ENCODE measurements around the gene SPTB. TPM values are rescaled to one million over a fixed set of nuclear protein-coding genes. Genes with fewer than 3 reads are reported as not detected.
A peak's percentile ranks its signal among the peaks of the same experiment; 100 is the strongest.

The SPTB gene
- polyA plus RNA-seq, 3 donors from 2014 or later = 0.29 TPM; not detected in 2

DNA sequence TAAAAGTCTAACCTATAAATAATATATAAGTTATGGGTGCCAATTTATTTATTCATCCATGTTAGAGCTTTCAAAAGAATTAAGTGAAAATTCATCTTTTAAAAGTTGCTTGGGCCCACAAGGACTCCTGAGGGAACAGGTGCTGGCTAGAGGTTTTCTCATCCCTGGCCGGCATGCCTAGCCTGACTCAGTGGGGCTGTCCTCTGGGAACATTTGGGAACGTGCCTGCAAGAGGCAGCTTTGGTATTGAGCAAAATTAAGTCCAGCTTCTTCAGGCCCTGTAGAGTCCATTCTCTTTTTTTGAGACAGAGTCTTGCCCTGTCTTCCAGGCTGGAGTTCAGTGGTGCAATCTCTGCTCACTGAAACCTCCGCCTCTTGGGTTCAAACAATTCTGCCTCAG is 44.7 kb downstream of the SPTB start:
- no peaks in the 10 kb centered on the region for H3K4me1 Mint-ChIP-seq
- no peak overlapping the region for H3K27ac Mint-ChIP-seq
- DNase-seq = no peak
- no peak overlapping the region for H3K4me3 Mint-ChIP-seq
- no peaks in the 10 kb centered on the region for H3K9me3 Mint-ChIP-seq
- peaks cover 0 to 15% (median 6%) of the 10 kb centered on the region in 3 donors for H3K27me3 Mint-ChIP-seq (ENCODE audit: low read depth in 3 of 3)
- no peaks in the 10 kb centered on the region for H3K36me3 Mint-ChIP-seq

DNA sequence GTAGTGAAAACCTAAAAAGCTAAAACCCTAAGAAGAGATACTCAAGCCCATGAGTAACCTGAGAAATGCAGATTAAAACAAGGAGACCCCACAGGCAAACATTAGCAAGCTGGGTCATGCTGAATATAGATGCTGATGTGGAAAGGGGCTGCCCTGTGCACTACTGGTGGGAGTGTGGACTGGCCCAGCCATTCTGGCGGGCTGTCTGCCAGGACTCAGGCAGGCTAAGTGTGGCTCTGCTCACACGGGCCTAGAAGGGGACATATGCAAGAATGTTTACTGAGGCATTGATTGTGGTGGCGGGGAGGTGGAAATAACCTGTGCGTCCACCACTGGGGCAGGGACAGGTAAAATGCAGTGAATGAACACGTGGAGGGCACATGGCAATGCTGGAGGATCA is 48.3 kb downstream of the SPTB start:
- Mint-ChIP-seq H3K4me3 (no peak overlapping the region), H3K27ac (no peak overlapping the region)
- DNase-seq = no peak

DNA sequence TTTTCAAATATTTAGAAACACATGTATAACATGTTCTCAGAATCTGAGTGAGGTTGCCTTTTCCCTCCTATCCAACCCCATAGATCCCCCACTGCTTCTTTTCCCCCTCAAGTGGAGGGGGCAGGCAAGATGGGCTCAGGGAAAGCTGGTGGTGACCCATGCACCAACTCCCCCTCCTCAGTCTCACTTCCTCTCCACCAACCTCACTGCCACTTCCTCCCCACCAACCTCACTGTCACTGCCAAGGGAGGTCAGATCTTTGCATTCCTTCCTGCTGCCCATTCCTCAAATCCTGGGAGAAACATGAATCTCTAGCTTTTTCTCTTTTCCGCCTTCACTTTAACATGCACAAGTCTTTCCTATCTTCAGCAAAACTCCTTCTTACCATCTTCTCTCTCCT is 48.7 kb downstream of the SPTB start:
- no peak overlapping the region for H3K27ac Mint-ChIP-seq
- H3K9me3 Mint-ChIP-seq = no peaks in the 10 kb centered on the region
- H3K36me3 Mint-ChIP-seq = no peaks in the 10 kb centered on the region
- no peaks in the 10 kb centered on the region for H3K4me1 Mint-ChIP-seq
- peaks cover 0 to 4% (median 2%) of the 10 kb centered on the region in 3 donors for H3K27me3 Mint-ChIP-seq (ENCODE audit: low read depth in 3 of 3)
- H3K4me3 Mint-ChIP-seq = no peak overlapping the region
- no peak for DNase-seq

More for the DNA sequence above, 48.3 kb downstream of the SPTB start:
- H3K9me3 Mint-ChIP-seq = no peaks in the 10 kb centered on the region
- H3K27me3 Mint-ChIP-seq (ENCODE audit: low read depth in 3 of 3) = peaks cover 0 to 4% (median 3%) of the 10 kb centered on the region in 3 donors
- H3K4me1 Mint-ChIP-seq = no peaks in the 10 kb centered on the region
- H3K36me3 Mint-ChIP-seq = no peaks in the 10 kb centered on the region

DNA sequence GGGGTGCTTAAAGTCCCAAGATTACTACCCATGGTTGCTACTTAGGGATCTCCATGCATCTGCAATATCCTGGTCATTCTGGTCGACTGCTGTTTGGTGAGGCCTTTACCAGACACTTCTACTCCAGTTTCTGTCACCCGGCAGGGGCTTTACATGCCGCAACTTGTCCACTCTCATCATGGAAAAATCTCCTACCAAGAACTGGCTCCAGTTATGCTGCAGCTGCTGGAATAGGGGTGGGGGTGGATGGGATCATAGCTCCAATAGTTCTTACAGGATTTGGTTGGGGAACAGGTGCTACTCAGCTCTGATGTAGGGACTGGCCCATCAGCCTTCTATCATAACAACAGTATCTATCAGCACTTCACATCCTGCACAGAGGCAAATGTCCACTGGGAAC is 51.6 kb downstream of the SPTB start:
- peaks cover 3 to 4% of the 10 kb centered on the region in 2 donors for H3K4me1 Mint-ChIP-seq
- no peaks in the 10 kb centered on the region for H3K36me3 Mint-ChIP-seq
- H3K4me3 Mint-ChIP-seq = no peak overlapping the region
- DNase-seq = no peak
- H3K9me3 Mint-ChIP-seq = no peaks in the 10 kb centered on the region
- no peak overlapping the region for H3K27ac Mint-ChIP-seq
- peaks cover 1 to 7% (median 3%) of the 10 kb centered on the region in 3 donors for H3K27me3 Mint-ChIP-seq (ENCODE audit: low read depth in 3 of 3)

DNA sequence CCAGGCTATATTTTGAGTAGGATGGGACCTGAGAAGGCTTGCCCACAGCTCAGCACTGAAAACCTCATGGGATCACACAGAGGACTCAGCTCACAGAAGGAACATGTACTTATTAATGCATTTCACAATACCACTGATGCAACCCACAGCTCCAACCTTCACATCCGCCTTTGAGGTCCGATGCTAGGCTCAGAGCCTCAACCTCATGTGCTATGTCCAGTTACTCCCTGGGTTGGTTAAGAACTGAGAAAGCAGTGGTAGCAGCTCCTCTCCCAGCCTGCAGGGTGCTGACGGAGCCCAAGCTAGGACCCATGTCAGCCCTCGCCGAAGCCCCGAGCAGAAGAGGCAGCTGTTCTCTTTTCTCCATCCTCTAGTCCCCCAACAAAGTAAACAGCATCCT is 52.9 kb downstream of the SPTB start:
- peaks cover 4 to 7% (median 7%) of the 10 kb centered on the region in 3 donors for H3K27me3 Mint-ChIP-seq (ENCODE audit: low read depth in 3 of 3)
- H3K9me3 Mint-ChIP-seq = no peaks in the 10 kb centered on the region
- peaks cover 4 to 5% of the 10 kb centered on the region in 2 donors for H3K4me1 Mint-ChIP-seq
- H3K27ac Mint-ChIP-seq = no peak overlapping the region
- DNase-seq = no peak
- no peak overlapping the region for H3K4me3 Mint-ChIP-seq
- H3K36me3 Mint-ChIP-seq = no peaks in the 10 kb centered on the region

DNA sequence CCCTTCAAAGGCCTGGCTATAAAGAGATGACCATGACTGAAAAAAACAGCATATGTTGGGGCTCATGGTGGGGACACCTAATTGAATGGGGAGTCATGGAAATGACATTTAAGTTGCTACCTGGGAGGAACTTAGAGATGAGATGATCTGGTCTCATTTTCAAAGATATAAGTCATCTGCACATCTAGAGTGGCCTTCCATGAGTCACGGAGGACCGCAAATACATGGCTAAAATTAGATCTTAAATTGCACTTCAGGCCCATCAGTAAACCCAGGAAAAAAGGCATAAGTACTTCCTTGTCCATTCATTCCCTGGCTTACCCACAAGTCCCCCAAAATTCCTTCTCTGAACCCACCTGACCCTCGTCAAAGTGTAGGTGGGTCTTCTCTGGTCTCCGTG is 53.4 kb downstream of the SPTB start:
- peaks cover 4 to 5% of the 10 kb centered on the region in 2 donors for H3K4me1 Mint-ChIP-seq
- H3K27me3 Mint-ChIP-seq (ENCODE audit: low read depth in 3 of 3) = peaks cover 5 to 9% (median 7%) of the 10 kb centered on the region in 3 donors
- no peaks in the 10 kb centered on the region for H3K9me3 Mint-ChIP-seq
- DNase-seq = no peak
- H3K36me3 Mint-ChIP-seq = no peaks in the 10 kb centered on the region
- no peak overlapping the region for H3K27ac Mint-ChIP-seq
- H3K4me3 Mint-ChIP-seq = no peak overlapping the region

DNA sequence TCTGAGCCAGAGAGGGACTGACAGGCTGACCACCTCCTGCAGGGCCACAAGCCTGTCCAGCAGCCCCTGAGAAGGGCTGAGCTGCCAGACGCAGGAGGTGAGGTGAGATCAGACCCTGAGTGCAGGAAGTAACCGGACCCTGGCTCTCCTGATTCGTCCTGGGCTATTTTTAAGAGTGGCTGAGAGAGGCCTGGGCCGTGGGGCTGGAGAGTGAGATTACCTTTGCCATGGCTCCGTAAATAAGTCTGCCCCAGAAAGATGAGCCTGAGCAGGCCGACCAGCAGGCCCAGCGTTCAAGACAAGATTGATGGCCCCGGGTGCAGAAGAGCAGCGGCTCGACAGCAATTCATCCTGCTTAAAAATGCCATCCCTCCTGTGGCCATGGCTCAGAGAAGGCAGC is 54.2 kb downstream of the SPTB start:
- H3K27ac Mint-ChIP-seq = no peak overlapping the region
- no peak overlapping the region for H3K4me3 Mint-ChIP-seq
- no peaks in the 10 kb centered on the region for H3K9me3 Mint-ChIP-seq
- peaks cover 7 to 9% (median 9%) of the 10 kb centered on the region in 3 donors for H3K27me3 Mint-ChIP-seq (ENCODE audit: low read depth in 3 of 3)
- H3K4me1 Mint-ChIP-seq = peaks cover 4 to 5% of the 10 kb centered on the region in 2 donors
- no peaks in the 10 kb centered on the region for H3K36me3 Mint-ChIP-seq
- no peak for DNase-seq

DNA sequence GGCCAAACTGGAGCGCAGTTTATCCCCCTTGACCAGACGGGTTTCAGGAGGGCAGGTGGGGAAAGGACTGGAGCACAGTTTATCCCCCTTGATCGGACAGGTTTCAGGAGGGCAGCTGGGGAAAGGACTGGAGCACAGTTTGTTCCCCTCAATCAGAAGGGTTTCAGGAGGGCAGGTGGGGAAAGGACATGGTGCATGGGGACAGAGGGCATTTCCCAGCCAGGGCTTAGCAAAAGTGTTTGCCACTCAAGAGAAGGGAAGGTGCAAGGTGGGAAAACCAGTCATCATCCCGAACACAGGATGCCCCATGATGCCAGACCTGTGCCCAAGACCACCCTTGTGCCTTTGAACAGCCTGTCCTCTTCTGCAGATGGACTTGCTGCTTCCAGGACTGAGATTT is 54.7 kb downstream of the SPTB start:
- no peak overlapping the region for H3K27ac Mint-ChIP-seq
- no peaks in the 10 kb centered on the region for H3K36me3 Mint-ChIP-seq
- H3K9me3 Mint-ChIP-seq = no peaks in the 10 kb centered on the region
- H3K27me3 Mint-ChIP-seq (ENCODE audit: low read depth in 3 of 3) = peaks cover 6 to 9% (median 9%) of the 10 kb centered on the region in 3 donors
- H3K4me1 Mint-ChIP-seq = peaks cover 4 to 5% of the 10 kb centered on the region in 2 donors
- DNase-seq = no peak
- H3K4me3 Mint-ChIP-seq = no peak overlapping the region

DNA sequence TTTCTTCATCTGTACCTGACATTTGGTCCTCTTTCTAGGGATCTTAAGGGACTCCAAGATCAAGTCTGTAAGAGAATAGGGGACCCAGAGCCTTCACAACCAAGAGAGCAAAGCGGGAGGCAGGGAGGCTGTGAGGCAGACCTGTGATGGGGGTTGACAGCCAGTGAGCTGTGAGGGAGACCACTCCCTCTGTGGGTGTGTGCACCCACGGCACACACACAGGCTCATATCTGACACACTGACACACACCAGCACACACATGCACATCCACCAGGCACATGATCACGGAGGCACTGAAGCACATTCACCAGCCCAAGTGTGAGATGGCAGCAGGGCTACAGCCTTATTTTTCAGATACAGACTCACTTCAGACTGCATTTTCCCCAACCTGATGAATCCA is 55.2 kb downstream of the SPTB start:
- Mint-ChIP-seq H3K36me3 (no peaks in the 10 kb centered on the region), H3K4me1 (peaks cover 4 to 5% of the 10 kb centered on the region in 2 donors), H3K27ac (no peak overlapping the region), H3K4me3 (no peak overlapping the region), H3K27me3 (ENCODE audit: low read depth in 3 of 3) (peaks cover 4 to 9% (median 9%) of the 10 kb centered on the region in 3 donors), H3K9me3 (no peaks in the 10 kb centered on the region)
- DNase-seq = no peak

DNA sequence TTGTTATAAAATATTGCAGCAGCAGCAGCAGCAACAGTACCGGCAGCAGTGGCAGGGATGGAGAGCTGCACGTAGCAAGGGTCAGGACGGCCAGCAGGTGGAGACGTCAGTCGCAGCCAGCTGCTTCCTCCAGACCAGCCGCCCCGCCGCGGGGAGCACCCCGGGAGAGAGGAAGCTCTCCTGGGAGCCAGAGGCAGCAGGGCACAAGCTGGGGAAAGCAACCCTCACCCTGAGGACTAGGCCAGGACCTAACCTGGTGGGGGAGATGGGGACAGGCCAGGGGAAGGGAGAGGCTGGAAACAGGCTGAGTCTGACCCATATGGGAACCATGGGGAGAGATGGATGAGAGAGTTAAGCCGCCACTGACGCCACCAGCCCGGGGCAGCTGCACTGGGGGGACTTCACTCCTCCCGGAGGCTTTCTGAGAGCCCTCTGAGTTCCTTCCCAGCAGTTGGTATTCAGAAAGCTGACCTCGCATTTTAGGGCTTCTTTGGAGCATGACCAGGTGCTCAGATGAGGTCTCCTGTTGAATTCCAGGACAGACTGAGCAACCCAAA is 56.3 kb downstream of the SPTB start:
- H3K4me3 Mint-ChIP-seq = peak overlapping the region in 3 of 5 donors; percentile 31 to 38 (median 33)
- no peaks in the 10 kb centered on the region for H3K9me3 Mint-ChIP-seq
- peaks cover 4 to 5% of the 10 kb centered on the region in 2 donors for H3K4me1 Mint-ChIP-seq
- H3K27ac Mint-ChIP-seq = no peak overlapping the region
- H3K36me3 Mint-ChIP-seq = no peaks in the 10 kb centered on the region
- peaks cover 5 to 9% (median 9%) of the 10 kb centered on the region in 3 donors for H3K27me3 Mint-ChIP-seq (ENCODE audit: low read depth in 3 of 3)
- DNase-seq = peak; percentile 49 to 58 (median 56)

DNA sequence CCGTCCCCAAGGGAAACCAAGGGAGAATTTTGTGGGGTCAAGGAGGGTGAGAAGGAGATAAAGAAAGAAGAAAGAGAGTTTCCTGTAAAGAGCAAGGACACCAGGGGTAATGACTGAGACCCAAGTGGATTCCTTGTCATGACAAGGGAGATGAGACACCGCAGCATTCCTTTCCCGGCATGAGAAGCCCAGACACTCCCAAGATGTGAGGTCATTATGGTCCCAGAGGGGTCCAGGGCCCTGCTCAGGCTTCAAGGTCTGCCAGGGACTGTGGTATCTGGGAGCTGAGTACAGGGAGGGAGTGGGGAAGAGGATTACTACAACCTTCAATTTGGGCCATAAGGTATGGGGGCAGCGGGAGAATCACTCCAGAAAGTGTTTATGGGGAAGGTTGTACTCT is 58.1 kb downstream of the SPTB start:
- Mint-ChIP-seq H3K27me3 (ENCODE audit: low read depth in 3 of 3) (peaks cover 5 to 11% (median 9%) of the 10 kb centered on the region in 3 donors), H3K27ac (no peak overlapping the region), H3K9me3 (no peaks in the 10 kb centered on the region), H3K4me1 (peaks cover 4 to 5% of the 10 kb centered on the region in 2 donors), H3K4me3 (no peak overlapping the region), H3K36me3 (no peaks in the 10 kb centered on the region)
- DNase-seq = no peak

DNA sequence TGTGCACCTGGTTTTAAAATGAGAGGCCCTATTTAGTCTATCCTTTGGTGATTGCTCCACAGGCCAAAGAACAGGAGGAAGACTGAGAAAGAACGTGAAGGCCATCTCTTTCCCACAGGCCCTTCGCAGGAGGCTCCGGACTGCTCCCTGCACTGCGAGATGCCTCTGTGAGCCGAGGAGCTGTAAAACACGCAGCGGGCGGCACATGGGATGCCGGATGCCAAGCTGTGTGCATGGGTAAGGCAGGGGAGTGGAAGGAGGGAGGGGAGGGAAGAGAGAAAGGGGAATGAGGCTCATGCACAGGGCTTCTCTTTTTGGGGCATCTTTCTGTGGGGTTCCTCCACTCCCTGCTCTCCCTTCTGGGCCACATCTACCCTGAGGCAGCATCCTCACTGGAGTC is 61.6 kb downstream of the SPTB start:
- H3K27ac Mint-ChIP-seq = no peak overlapping the region

DNA sequence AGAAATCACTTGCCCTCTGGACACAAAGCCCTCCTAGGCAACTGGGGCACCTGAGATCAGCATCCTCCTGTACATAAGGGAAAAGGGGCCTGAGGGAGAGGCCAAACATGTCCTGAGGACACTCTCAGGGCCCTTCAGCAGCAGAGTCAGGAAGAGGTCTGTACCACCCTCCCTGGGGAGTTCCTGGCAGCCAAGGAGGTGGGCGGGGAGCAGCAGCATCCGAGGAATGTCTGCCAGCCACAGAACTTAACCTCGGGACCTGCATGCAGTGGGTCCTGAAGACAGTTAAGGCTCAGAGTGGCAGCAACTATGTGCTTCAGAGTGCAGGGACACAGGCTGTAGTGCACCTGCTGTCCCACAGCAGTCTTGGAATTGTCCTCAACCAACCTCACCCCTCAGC is 62.1 kb downstream of the SPTB start:
- no peak overlapping the region for H3K4me3 Mint-ChIP-seq
- H3K4me1 Mint-ChIP-seq = no peaks in the 10 kb centered on the region
- no peaks in the 10 kb centered on the region for H3K36me3 Mint-ChIP-seq
- H3K27ac Mint-ChIP-seq = no peak overlapping the region
- peaks cover 1 to 11% (median 8%) of the 10 kb centered on the region in 3 donors for H3K27me3 Mint-ChIP-seq (ENCODE audit: low read depth in 3 of 3)
- no peak for DNase-seq
- H3K9me3 Mint-ChIP-seq = no peaks in the 10 kb centered on the region

More for the DNA sequence above, 61.6 kb downstream of the SPTB start:
- no peak for DNase-seq
- Mint-ChIP-seq H3K9me3 (no peaks in the 10 kb centered on the region), H3K27me3 (ENCODE audit: low read depth in 3 of 3) (peaks cover 1 to 13% (median 10%) of the 10 kb centered on the region in 3 donors), H3K4me1 (peaks cover 1 to 3% of the 10 kb centered on the region in 2 donors), H3K36me3 (no peaks in the 10 kb centered on the region), H3K4me3 (no peak overlapping the region)

DNA sequence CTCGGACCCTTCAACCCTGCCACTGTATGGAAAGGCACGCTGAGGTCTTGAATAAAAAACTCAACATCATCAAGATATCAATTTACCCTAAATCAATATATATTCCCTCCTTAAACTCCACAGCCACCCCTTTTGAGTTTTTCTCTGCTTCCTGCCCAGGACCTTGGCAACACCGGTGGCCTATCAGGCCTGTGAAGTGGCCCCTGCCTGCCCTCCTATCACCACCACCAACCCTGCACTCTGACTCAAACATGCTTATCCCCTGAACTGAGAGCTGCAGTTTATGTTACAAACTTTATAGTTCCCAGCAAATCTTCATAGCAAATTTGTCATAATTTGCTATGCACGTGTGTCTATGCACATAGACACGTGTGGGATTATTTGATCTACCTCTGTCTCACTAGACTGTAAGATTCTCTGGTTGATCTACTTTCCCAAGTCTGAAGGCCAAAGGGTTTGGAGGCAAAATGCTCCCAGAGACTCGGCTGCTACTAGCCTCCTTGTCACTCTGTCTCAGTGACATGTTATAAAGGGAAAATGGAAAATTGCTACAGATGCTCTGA is 63.4 kb downstream of the SPTB start:
- no peak overlapping the region for H3K4me3 Mint-ChIP-seq
- no peak for DNase-seq
- peaks cover 1 to 7% (median 6%) of the 10 kb centered on the region in 3 donors for H3K27me3 Mint-ChIP-seq (ENCODE audit: low read depth in 3 of 3)
- H3K27ac Mint-ChIP-seq = no peak overlapping the region
- no peaks in the 10 kb centered on the region for H3K4me1 Mint-ChIP-seq
- no peaks in the 10 kb centered on the region for H3K9me3 Mint-ChIP-seq
- H3K36me3 Mint-ChIP-seq = no peaks in the 10 kb centered on the region

DNA sequence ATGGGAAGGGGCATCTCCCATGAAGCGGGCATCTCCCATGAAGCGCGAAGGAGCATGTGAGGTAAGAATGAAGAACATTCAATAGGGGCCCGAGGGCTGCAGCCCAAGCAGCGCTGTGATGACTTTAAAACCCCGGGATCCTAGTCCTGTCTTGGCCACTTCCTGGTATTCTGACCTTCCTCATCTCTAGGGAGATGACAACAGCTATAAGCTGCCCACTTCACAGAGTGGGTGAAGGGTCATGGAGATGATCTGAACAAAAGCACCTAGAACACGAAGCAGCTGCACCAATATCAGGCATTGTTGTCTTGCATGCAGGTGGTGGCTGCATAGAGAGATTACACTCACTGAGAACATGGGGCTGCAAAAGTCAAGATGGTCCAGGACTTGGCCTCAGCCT is 64.5 kb downstream of the SPTB start:
- no peak overlapping the region for H3K4me3 Mint-ChIP-seq
- H3K27ac Mint-ChIP-seq = no peak overlapping the region
- no peaks in the 10 kb centered on the region for H3K36me3 Mint-ChIP-seq
- H3K27me3 Mint-ChIP-seq (ENCODE audit: low read depth in 3 of 3) = peaks cover 1 to 6% (median 3%) of the 10 kb centered on the region in 3 donors
- H3K4me1 Mint-ChIP-seq = no peaks in the 10 kb centered on the region
- H3K9me3 Mint-ChIP-seq = no peaks in the 10 kb centered on the region
- DNase-seq = no peak

All from immature natural killer cell (primary cell).